Vagina (tissue), 2 donors: ENCODE data around the gene MAVS.

Experiments used
- POLR2A ChIP-seq, 2 donors: fragments of 450-650 bp; IDR thresholded peaks; one replicate each; pipeline ENCODE4 v1.6.1; 2017; ENCODE audit warnings: antibody characterized with exemption in 2 of 2, mild to moderate bottlenecking in 2 of 2, moderate library complexity in 2 of 2
- TF ChIP-seq, protein P1 (sequence below), 3 experiments: fragments of 450-650 bp in 2 of 3; fragments of 200-600 bp in 1 of 3; sonication (generic) in 1 of 3; IDR thresholded peaks; one replicate each; pipeline ENCODE4 v1.5.1; 2017 to 2019; ENCODE audit warnings: antibody characterized with exemption in 3 of 3, mild to moderate bottlenecking in 2 of 3, moderate library complexity in 2 of 3

- TF ChIP-seq, protein P1, sequence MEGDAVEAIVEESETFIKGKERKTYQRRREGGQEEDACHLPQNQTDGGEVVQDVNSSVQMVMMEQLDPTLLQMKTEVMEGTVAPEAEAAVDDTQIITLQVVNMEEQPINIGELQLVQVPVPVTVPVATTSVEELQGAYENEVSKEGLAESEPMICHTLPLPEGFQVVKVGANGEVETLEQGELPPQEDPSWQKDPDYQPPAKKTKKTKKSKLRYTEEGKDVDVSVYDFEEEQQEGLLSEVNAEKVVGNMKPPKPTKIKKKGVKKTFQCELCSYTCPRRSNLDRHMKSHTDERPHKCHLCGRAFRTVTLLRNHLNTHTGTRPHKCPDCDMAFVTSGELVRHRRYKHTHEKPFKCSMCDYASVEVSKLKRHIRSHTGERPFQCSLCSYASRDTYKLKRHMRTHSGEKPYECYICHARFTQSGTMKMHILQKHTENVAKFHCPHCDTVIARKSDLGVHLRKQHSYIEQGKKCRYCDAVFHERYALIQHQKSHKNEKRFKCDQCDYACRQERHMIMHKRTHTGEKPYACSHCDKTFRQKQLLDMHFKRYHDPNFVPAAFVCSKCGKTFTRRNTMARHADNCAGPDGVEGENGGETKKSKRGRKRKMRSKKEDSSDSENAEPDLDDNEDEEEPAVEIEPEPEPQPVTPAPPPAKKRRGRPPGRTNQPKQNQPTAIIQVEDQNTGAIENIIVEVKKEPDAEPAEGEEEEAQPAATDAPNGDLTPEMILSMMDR (IDR thresholded peaks at IDR 0.05) = no peak
- TF ChIP-seq POLR2A (IDR thresholded peaks at IDR 0.05) = peak in 1 of 2 donors; percentile 74
Measured at GRCh38 chr20:3846740-3847428, at the start of gene MAVS.
